ENCODE results near the gene C1orf174. TPM values are rescaled to one million over a fixed set of nuclear protein-coding genes. Genes with fewer than 3 reads are reported as not detected.

C1orf174 gene
- polyA plus RNA-seq, 1 donor from 2014 or later, result 28.2 TPM

GRCh38 chr1:3892748-3893147, 7.3 kb downstream of the C1orf174 start:
- H3K36me3 ChIP-seq (ENCODE audit: insufficient read depth, low read length), result peaks cover 5% of the 10 kb centered on the region
- no peaks in the 10 kb centered on the region for H4K20me1 ChIP-seq (ENCODE audit: insufficient read depth)
- no peaks in the 10 kb centered on the region for H3K9me3 ChIP-seq (ENCODE audit: low read length)
- H2AFZ ChIP-seq (ENCODE audit: low read depth, low read length), result no peak overlapping the region
- no peak overlapping the region for H3K4me2 ChIP-seq (ENCODE audit: low read length)
- peaks cover 34% of the 10 kb centered on the region for H3K79me2 ChIP-seq (replicated peaks; ENCODE audit: insufficient read depth, low read length)
- TF ChIP-seq EP300 (conservative IDR thresholded peaks at IDR 0.05; ENCODE audit: poor library complexity, severe bottlenecking), result no peak
- no peak for TF ChIP-seq REST (IDR thresholded peaks at IDR 0.05; ENCODE audit: borderline replicate concordance)
- TF ChIP-seq POLR2AphosphoS5 (IDR thresholded peaks at IDR 0.05), result no peak
- TF ChIP-seq SMC3 (conservative IDR thresholded peaks at IDR 0.05; ENCODE audit: poor library complexity), result no peak
- no peak for TF ChIP-seq CTCF (IDR thresholded peaks at IDR 0.05; ENCODE audit: poor library complexity, severe bottlenecking)
- TF ChIP-seq TAF1 (IDR thresholded peaks at IDR 0.05; ENCODE audit: low read depth), result no peak
- no peak for TF ChIP-seq EZH2 (IDR thresholded peaks at IDR 0.05; ENCODE audit: borderline replicate concordance, insufficient read depth, low read length, poor library complexity, severe bottlenecking)
- no peak for TF ChIP-seq RAD21 (conservative IDR thresholded peaks at IDR 0.05)
- TF ChIP-seq MXI1 (conservative IDR thresholded peaks at IDR 0.05; ENCODE audit: poor library complexity, severe bottlenecking), result no peak
- H3F3A ChIP-seq (ENCODE audit: insufficient read depth, low read length, poor library complexity, severe bottlenecking), result no peaks in the 10 kb centered on the region
- no peak overlapping the region for H3K27ac ChIP-seq (ENCODE audit: low read length)
- no peaks in the 10 kb centered on the region for H3K27me3 ChIP-seq (ENCODE audit: insufficient read depth, low read depth, low read length)
- H3K4me3 ChIP-seq (ENCODE audit: low read length), result no peak overlapping the region
- H3K9ac ChIP-seq (ENCODE audit: low read length), result no peak overlapping the region
- no peaks in the 10 kb centered on the region for H3K9me2 ChIP-seq (ENCODE audit: insufficient read depth, low read length)

GRCh38 chr1:3891329-3891865, 8.7 kb downstream of the C1orf174 start:
- H2AFZ ChIP-seq (ENCODE audit: low read depth, low read length), result no peak overlapping the region
- H3K27me3 ChIP-seq (ENCODE audit: insufficient read depth, low read depth, low read length), result no peaks in the 10 kb centered on the region
- H3K79me2 ChIP-seq (replicated peaks; ENCODE audit: insufficient read depth, low read length), result peaks cover 24% of the 10 kb centered on the region
- H3K9ac ChIP-seq (ENCODE audit: low read length), result no peak overlapping the region
- no peak overlapping the region for H3K27ac ChIP-seq (ENCODE audit: low read length)
- no peaks in the 10 kb centered on the region for H3K9me3 ChIP-seq (ENCODE audit: low read length)
- H3K36me3 ChIP-seq (ENCODE audit: insufficient read depth, low read length), result peaks cover 5% of the 10 kb centered on the region
- H3K9me2 ChIP-seq (ENCODE audit: insufficient read depth, low read length), result no peaks in the 10 kb centered on the region
- H3K4me2 ChIP-seq (ENCODE audit: low read length), result no peak overlapping the region
- H3K4me3 ChIP-seq (ENCODE audit: low read length), result no peak overlapping the region
- TF ChIP-seq CTCF (IDR thresholded peaks at IDR 0.05; ENCODE audit: poor library complexity, severe bottlenecking) (no peak), EP300 (conservative IDR thresholded peaks at IDR 0.05; ENCODE audit: poor library complexity, severe bottlenecking) (no peak), POLR2AphosphoS5 (IDR thresholded peaks at IDR 0.05) (no peak), TAF1 (IDR thresholded peaks at IDR 0.05; ENCODE audit: low read depth) (no peak), EZH2 (IDR thresholded peaks at IDR 0.05; ENCODE audit: borderline replicate concordance, insufficient read depth, low read length, poor library complexity, severe bottlenecking) (no peak), RAD21 (conservative IDR thresholded peaks at IDR 0.05) (no peak), MXI1 (conservative IDR thresholded peaks at IDR 0.05; ENCODE audit: poor library complexity, severe bottlenecking) (no peak), SMC3 (conservative IDR thresholded peaks at IDR 0.05; ENCODE audit: poor library complexity) (no peak), REST (IDR thresholded peaks at IDR 0.05; ENCODE audit: borderline replicate concordance) (no peak)
- H4K20me1 ChIP-seq (ENCODE audit: insufficient read depth), result no peaks in the 10 kb centered on the region
- no peaks in the 10 kb centered on the region for H3F3A ChIP-seq (ENCODE audit: insufficient read depth, low read length, poor library complexity, severe bottlenecking)

Measured in neural cell (in vitro differentiated cells).